Keratinocyte (primary cell): ENCODE data around the gene UBASH3B. TPM values are rescaled to one million over a fixed set of nuclear protein-coding genes. Genes with fewer than 3 reads are reported as not detected.
A peak's percentile ranks its signal among the peaks of the same experiment; 100 is the strongest.

Experiments used
- DNase-seq: peaks from one replicate; pipeline ENCODE4 v3.0.0-alpha.2; 2011; ENCODE audit warnings: low read depth, missing footprints, low spot score
- FAIRE-seq: peaks from 2 replicates; lab custom pipeline; 2011; peaks lifted over from hg19 to GRCh38; lab: Jason Lieb, UNC
- H2AFZ ChIP-seq: 2 replicates; pipeline ENCODE4 v1.6.0; 2012; ENCODE audit warnings: low read length, control low read depth, inconsistent platforms; ENCODE audit not compliant: control insufficient read depth
- H3K27ac ChIP-seq: 2 replicates; pipeline ENCODE4 v1.5.1; 2011; ENCODE audit warnings: low read length; ENCODE audit not compliant: control insufficient read depth, insufficient read depth
- H3K27me3 ChIP-seq: 3 replicates; pipeline ENCODE4 v1.6.0; 2011; ENCODE audit warnings: low read length; ENCODE audit not compliant: control insufficient read depth, insufficient read depth; ENCODE audit errors: extremely low read depth
- H3K36me3 ChIP-seq, 2 experiments: 2 replicates in 1 of 2; 3 replicates in 1 of 2; pipeline ENCODE4 v1.5.1; 2011; ENCODE audit warnings: low read length in 2 of 2, mild to moderate bottlenecking in 1 of 2; ENCODE audit not compliant: control insufficient read depth in 2 of 2, insufficient read depth in 2 of 2; ENCODE audit errors: extremely low read depth in 1 of 2
- H3K4me1 ChIP-seq: 3 replicates; pipeline ENCODE4 v1.5.1; 2011; ENCODE audit warnings: low read length; ENCODE audit not compliant: control insufficient read depth, insufficient read depth; ENCODE audit errors: extremely low read depth
- H3K4me2 ChIP-seq: 3 replicates; pipeline ENCODE4 v1.6.0; 2011; ENCODE audit warnings: low read depth, low read length; ENCODE audit not compliant: control insufficient read depth, insufficient read depth; ENCODE audit errors: extremely low read depth
- H3K4me3 ChIP-seq, 3 experiments: fragments of 200-600 bp in 1 of 3; sonication (generic) in 1 of 3; 2 replicates in 2 of 3; 3 replicates in 1 of 3; pipeline ENCODE4 v1.5.1; 2011 to 2016; ENCODE audit warnings: low read length in 3 of 3, mild to moderate bottlenecking in 3 of 3, control low read depth in 2 of 3, inconsistent platforms in 1 of 3, low read depth in 1 of 3, mixed read lengths in 1 of 3, mixed run types in 1 of 3, moderate library complexity in 1 of 3; ENCODE audit not compliant: control insufficient read depth in 2 of 3, insufficient read depth in 2 of 3; ENCODE audit errors: extremely low read depth in 1 of 3
- H3K79me2 ChIP-seq: 2 replicates; pipeline ENCODE4 v1.6.0; 2012; ENCODE audit warnings: low read length; ENCODE audit not compliant: control insufficient read depth, insufficient read depth
- H3K9ac ChIP-seq: 3 replicates; pipeline ENCODE4 v1.6.0; 2011; ENCODE audit warnings: low read length; ENCODE audit not compliant: control insufficient read depth, insufficient read depth; ENCODE audit errors: extremely low read depth
- H3K9me1 ChIP-seq: 3 replicates; pipeline ENCODE4 v1.6.0; 2011; ENCODE audit warnings: low read length; ENCODE audit not compliant: control insufficient read depth, insufficient read depth; ENCODE audit errors: extremely low read depth
- H3K9me3 ChIP-seq: 2 replicates; pipeline ENCODE4 v1.5.1; 2012; ENCODE audit warnings: low read depth, low read length; ENCODE audit not compliant: control insufficient read depth
- H4K20me1 ChIP-seq: 3 replicates; pipeline ENCODE4 v1.6.0; 2011; ENCODE audit warnings: low read length; ENCODE audit not compliant: control insufficient read depth, insufficient read depth; ENCODE audit errors: extremely low read depth
- EZH2 ChIP-seq: IDR thresholded peaks from one replicate; pipeline ENCODE4 v1.6.1; 2012; ENCODE audit warnings: inconsistent platforms, mild to moderate bottlenecking, low read length, moderate library complexity
- dilution Hi-C: fragments of 300-500 bp; cut with MboI; formaldehyde crosslinking; loops from one replicate; pipeline ENCODE4 v1.7.0; 2020; ENCODE audit warnings: low sequenced_read_pairs; ENCODE audit not compliant: extremely low pct_ligation_motif_present
- polyA plus RNA-seq, 5 experiments: library from polyadenylated mRNA; depleted of rRNA in 3 of 5; stranded (reverse) in 3 of 5; stranded (forward) in 1 of 5; unstranded in 1 of 5; fragments of >200 nt; gene quantifications; 1 replicate in 1 of 5; 2 replicates in 3 of 5; 3 replicates in 1 of 5; pipeline versions ENCODE4 v1.2.1 to v1.2.3, GENCODE V29; 2011 to 2012; ENCODE audit warnings: missing spikeins in 2 of 5, low read depth in 1 of 5, low replicate concordance in 1 of 5
- TF ChIP-seq, protein P1 (sequence below), 3 experiments: IDR thresholded peaks in 1 of 3; conservative IDR thresholded peaks in 1 of 3; optimal IDR thresholded peaks in 1 of 3; 2 replicates in 2 of 3; 3 replicates in 1 of 3; pipeline versions ENCODE3 to v1.5.1; 2011; ENCODE audit warnings: low read length in 3 of 3, mild to moderate bottlenecking in 3 of 3, moderate library complexity in 2 of 3, control low read depth in 1 of 3, inconsistent platforms in 1 of 3; ENCODE audit not compliant: insufficient read depth in 2 of 3; ENCODE audit errors: extremely low read depth in 1 of 3

The UBASH3B gene
- polyA plus RNA-seq, 1 donor (not counting 4 experiments of a cell fraction or from before 2014, with no cell fraction given), result 25.0 TPM

DNA sequence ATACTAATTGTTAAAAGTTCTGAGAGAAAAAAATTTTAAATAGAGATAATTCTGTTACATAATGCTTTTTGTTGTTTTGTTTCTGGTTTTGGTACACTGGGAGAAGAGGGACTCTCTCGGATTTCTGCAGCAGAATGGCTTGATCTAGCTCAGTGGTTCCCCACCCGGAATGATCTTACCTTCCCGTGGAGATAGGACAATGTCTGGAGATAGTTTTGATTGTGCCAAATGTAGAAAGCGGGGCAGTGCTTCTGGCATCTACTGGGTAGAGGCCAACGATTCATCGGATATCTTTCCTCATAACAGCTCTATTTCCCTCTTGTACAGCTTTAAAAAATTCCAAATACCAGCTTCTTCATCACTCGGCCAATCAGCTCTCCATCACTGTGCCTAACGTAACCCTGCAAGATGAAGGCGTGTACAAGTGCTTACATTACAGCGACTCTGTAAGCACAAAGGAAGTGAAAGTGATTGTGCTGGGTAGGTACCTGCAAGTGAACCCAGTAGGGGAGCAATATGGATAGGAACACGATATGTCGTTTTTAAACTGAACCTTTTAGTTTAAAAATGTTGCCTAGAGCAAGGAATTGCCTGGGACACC, 195.9 kb downstream of the UBASH3B start:
- Histone ChIP-seq H3K9me3 (no peaks in the 10 kb centered on the region), H3K9me1 (no peaks in the 10 kb centered on the region), H3K27me3 (no peaks in the 10 kb centered on the region), H3K27ac (no peak overlapping the region), H3K4me1 (peaks cover 28% of the 10 kb centered on the region), H2AFZ (no peak overlapping the region), H3K36me3 (no peaks in the 10 kb centered on the region), H4K20me1 (no peaks in the 10 kb centered on the region), H3K79me2 (no peaks in the 10 kb centered on the region), H3K9ac (no peak overlapping the region), H3K4me3 (no peak overlapping the region), H3K4me2 (no peak overlapping the region)
- no peak for DNase-seq
- TF ChIP-seq EZH2, result no peak
- TF ChIP-seq, protein P1, sequence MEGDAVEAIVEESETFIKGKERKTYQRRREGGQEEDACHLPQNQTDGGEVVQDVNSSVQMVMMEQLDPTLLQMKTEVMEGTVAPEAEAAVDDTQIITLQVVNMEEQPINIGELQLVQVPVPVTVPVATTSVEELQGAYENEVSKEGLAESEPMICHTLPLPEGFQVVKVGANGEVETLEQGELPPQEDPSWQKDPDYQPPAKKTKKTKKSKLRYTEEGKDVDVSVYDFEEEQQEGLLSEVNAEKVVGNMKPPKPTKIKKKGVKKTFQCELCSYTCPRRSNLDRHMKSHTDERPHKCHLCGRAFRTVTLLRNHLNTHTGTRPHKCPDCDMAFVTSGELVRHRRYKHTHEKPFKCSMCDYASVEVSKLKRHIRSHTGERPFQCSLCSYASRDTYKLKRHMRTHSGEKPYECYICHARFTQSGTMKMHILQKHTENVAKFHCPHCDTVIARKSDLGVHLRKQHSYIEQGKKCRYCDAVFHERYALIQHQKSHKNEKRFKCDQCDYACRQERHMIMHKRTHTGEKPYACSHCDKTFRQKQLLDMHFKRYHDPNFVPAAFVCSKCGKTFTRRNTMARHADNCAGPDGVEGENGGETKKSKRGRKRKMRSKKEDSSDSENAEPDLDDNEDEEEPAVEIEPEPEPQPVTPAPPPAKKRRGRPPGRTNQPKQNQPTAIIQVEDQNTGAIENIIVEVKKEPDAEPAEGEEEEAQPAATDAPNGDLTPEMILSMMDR (optimal IDR thresholded peaks at IDR 0.05 in 1 of 3, IDR thresholded peaks at IDR 0.05 in 1 of 3, conservative IDR thresholded peaks at IDR 0.05 in 1 of 3; ENCODE audit: extremely low read depth in 1 of 3, insufficient read depth in 2 of 3, low read length in 3 of 3), result no peak
- dilution Hi-C loops, result no loop called here
- no peak for FAIRE-seq

GRCh38 chr11:122852074-122852795, 196.7 kb downstream of the UBASH3B start:
- dilution Hi-C loops, result no loop called here
- H3K4me2 ChIP-seq, result no peak overlapping the region
- H3K36me3 ChIP-seq, result no peaks in the 10 kb centered on the region
- H3K9me1 ChIP-seq, result no peaks in the 10 kb centered on the region
- peaks cover 34% of the 10 kb centered on the region for H3K4me1 ChIP-seq
- H3K27me3 ChIP-seq, result no peaks in the 10 kb centered on the region
- H2AFZ ChIP-seq, result peak overlapping the region; percentile 69
- no peak overlapping the region for H3K4me3 ChIP-seq
- no peak overlapping the region for H3K9ac ChIP-seq
- no peaks in the 10 kb centered on the region for H3K9me3 ChIP-seq
- peak; percentile 57 for FAIRE-seq
- H4K20me1 ChIP-seq, result no peaks in the 10 kb centered on the region
- H3K27ac ChIP-seq, result no peak overlapping the region
- no peak for DNase-seq
- TF ChIP-seq EZH2, result no peak
- TF ChIP-seq, protein P1 (optimal IDR thresholded peaks at IDR 0.05 in 1 of 3, IDR thresholded peaks at IDR 0.05 in 1 of 3, conservative IDR thresholded peaks at IDR 0.05 in 1 of 3; ENCODE audit: extremely low read depth in 1 of 3, insufficient read depth in 2 of 3, low read length in 3 of 3), result no peak
- H3K79me2 ChIP-seq, result no peaks in the 10 kb centered on the region
